SK-N-SH treated with all-trans-retinoic acid at 6 μM for 48 hours (cell line): Measurements from ENCODE around the gene ATP11A.

Experiments used
- ATAC-seq: fragments of 200-7000 bp; cut with Tn5 transposase; 3 replicates; pipeline ENCODE4 v1.9.1; 2020; ENCODE audit warnings: mild to moderate bottlenecking, moderate library complexity
- ARNTL ChIP-seq: fragments of 450-650 bp; formaldehyde crosslinking; IDR thresholded peaks from 2 replicates; pipeline ENCODE4 v1.5.0; 2020; ENCODE audit warnings: low read depth, mild to moderate bottlenecking, moderate library complexity, borderline replicate concordance
- BACH2 ChIP-seq: fragments of 250-450 bp; sonication (Bioruptor Pico); IDR thresholded peaks from 2 replicates; pipeline ENCODE4 v1.9.0; 2021; ENCODE audit warnings: mild to moderate bottlenecking, borderline replicate concordance
- CSDC2 ChIP-seq: fragments of 250-450 bp; sonication (Bioruptor Pico); IDR thresholded peaks from 2 replicates; pipeline ENCODE4 v1.5.0; 2020; ENCODE audit warnings: mild to moderate bottlenecking, moderate library complexity
- ESRRG ChIP-seq: fragments of 250-450 bp; sonication (Bioruptor Pico); IDR thresholded peaks from 2 replicates; pipeline ENCODE4 v1.6.1; 2021; ENCODE audit warnings: mild to moderate bottlenecking
- GLIS3 ChIP-seq: fragments of 250-450 bp; sonication (Bioruptor Pico); IDR thresholded peaks from 2 replicates; pipeline ENCODE4 v1.5.0; 2020; ENCODE audit warnings: mild to moderate bottlenecking, moderate library complexity
- ISL1 ChIP-seq: fragments of 250-450 bp; sonication (Bioruptor Pico); IDR thresholded peaks from 2 replicates; pipeline ENCODE4 v2.1.2; 2022; ENCODE audit warnings: mild to moderate bottlenecking, moderate library complexity
- OSR1 ChIP-seq: fragments of 250-450 bp; sonication (Bioruptor Pico); IDR thresholded peaks from 2 replicates; pipeline ENCODE4 v1.8.0; 2022; ENCODE audit warnings: moderate library complexity, mild to moderate bottlenecking, inconsistent platforms
- POU6F1 ChIP-seq: fragments of 250-450 bp; sonication (Bioruptor Pico); IDR thresholded peaks from 2 replicates; pipeline ENCODE4 v1.8.0; 2021; ENCODE audit warnings: low read depth, mild to moderate bottlenecking, moderate library complexity, borderline replicate concordance
- PPARA ChIP-seq: fragments of 250-450 bp; sonication (Bioruptor Pico); IDR thresholded peaks from 2 replicates; pipeline ENCODE4 v1.5.0; 2020; ENCODE audit warnings: mild to moderate bottlenecking, borderline replicate concordance
- RARB ChIP-seq: fragments of 250-450 bp; sonication (Bioruptor Pico); IDR thresholded peaks from 2 replicates; pipeline ENCODE4 v1.8.0; 2021; ENCODE audit warnings: mild to moderate bottlenecking, moderate library complexity
- SNAI2 ChIP-seq: fragments of 250-450 bp; sonication (Bioruptor Pico); IDR thresholded peaks from 2 replicates; pipeline ENCODE4 v1.5.0; 2020; ENCODE audit warnings: mild to moderate bottlenecking, moderate library complexity
- TCF4 ChIP-seq: fragments of 250-450 bp; sonication (Bioruptor Pico); IDR thresholded peaks from 2 replicates; pipeline ENCODE4 v1.8.0; 2021; ENCODE audit warnings: mild to moderate bottlenecking, moderate library complexity, borderline replicate concordance
- TOX ChIP-seq: fragments of 250-450 bp; sonication (Bioruptor Pico); IDR thresholded peaks from 2 replicates; pipeline ENCODE4 v1.8.0; 2021; ENCODE audit warnings: mild to moderate bottlenecking, moderate library complexity, borderline replicate concordance
- ZC3H10 ChIP-seq: fragments of 250-450 bp; sonication (Bioruptor Pico); IDR thresholded peaks from 2 replicates; pipeline ENCODE4 v1.5.1; 2021; ENCODE audit warnings: mild to moderate bottlenecking, moderate library complexity
- ZFP30 ChIP-seq: fragments of 450-650 bp; formaldehyde crosslinking; IDR thresholded peaks from 2 replicates; pipeline ENCODE4 v1.5.0; 2022; ENCODE audit warnings: mild to moderate bottlenecking, moderate library complexity
- ZNF565 ChIP-seq: fragments of 450-650 bp; formaldehyde crosslinking; conservative IDR thresholded peaks from 2 replicates; pipeline ENCODE4 v1.5.0; 2020; ENCODE audit warnings: low read depth, mild to moderate bottlenecking, moderate library complexity
- ZNF70 ChIP-seq: fragments of 450-650 bp; formaldehyde crosslinking; IDR thresholded peaks from 2 replicates; pipeline ENCODE4 v1.5.0; 2020; ENCODE audit warnings: mild to moderate bottlenecking, moderate library complexity
- ZNF8 ChIP-seq: fragments of 450-650 bp; formaldehyde crosslinking; IDR thresholded peaks from 2 replicates; pipeline ENCODE4 v1.5.0; 2020; ENCODE audit warnings: mild to moderate bottlenecking, moderate library complexity
- TF ChIP-seq, protein P1 (sequence below): fragments of 250-450 bp; sonication (Bioruptor Pico); IDR thresholded peaks from 2 replicates; pipeline ENCODE4 v1.5.1; 2020; ENCODE audit warnings: low read depth, mild to moderate bottlenecking, moderate library complexity
- TF ChIP-seq, protein P2 (sequence below): fragments of 250-450 bp; sonication (Bioruptor Pico); IDR thresholded peaks from 2 replicates; pipeline ENCODE4 v1.8.0; 2020; ENCODE audit warnings: mild to moderate bottlenecking, moderate library complexity, borderline replicate concordance

The ATP11A gene

DNA sequence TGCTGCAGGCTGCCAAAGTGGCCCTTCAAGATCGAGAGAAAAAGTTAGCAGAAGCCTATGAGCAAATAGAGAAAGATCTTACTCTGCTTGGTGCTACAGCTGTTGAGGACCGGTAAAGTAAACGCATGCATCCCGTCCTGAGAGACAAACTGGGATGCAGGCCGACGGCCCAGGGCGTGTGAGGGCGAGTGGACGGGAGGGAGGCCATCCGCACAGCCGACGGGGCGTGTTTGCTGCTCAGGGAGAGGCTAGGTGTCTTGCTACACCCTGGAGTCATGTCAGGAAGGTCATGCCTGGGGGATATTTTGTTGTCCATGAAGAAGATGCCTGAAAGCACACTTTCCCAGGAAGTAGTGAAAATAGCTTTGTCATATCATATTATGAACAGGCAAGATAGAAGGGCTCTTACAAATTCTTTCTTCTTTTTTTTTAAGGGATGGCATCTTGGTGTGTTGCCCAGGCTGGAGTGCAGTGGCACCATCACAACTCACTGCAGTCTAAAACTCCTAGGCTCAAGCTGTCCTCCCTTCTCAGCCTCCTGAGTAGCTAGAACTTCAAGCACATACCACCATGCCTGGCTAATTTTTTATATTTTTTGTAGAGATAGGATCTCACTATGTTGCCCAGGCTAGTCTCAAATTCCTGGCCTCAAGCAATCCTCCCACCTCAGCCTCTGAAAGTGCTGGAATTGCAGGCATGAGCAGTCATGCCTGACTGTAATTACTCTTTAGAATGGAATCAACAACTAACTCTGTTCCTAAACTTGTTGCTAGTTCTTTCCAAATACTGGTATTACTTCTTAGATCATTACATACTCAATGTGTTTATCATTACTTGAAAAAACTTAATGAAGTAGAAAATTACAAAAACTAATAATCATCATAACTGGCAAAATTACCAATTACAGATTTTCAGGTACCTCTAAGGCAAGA lies 161.5 kb downstream of the ATP11A start (continued):
- TF ChIP-seq, protein P1, sequence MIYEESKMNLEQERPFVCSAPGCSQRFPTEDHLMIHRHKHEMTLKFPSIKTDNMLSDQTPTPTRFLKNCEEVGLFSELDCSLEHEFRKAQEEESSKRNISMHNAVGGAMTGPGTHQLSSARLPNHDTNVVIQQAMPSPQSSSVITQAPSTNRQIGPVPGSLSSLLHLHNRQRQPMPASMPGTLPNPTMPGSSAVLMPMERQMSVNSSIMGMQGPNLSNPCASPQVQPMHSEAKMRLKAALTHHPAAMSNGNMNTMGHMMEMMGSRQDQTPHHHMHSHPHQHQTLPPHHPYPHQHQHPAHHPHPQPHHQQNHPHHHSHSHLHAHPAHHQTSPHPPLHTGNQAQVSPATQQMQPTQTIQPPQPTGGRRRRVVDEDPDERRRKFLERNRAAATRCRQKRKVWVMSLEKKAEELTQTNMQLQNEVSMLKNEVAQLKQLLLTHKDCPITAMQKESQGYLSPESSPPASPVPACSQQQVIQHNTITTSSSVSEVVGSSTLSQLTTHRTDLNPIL (CRISPR knock-in tag) = no peak
- TF ChIP-seq ZNF70 (CRISPR knock-in tag) (no peak), ZNF565 (no peak), ZNF8 (CRISPR knock-in tag) (no peak)
- TF ChIP-seq, all 23 proteins: peak for 0

GRCh38 chr13:112852392-112852791 lies 162.6 kb downstream of the ATP11A start:
- ATAC-seq = no peak
- TF ChIP-seq ZNF565 (no peak), CSDC2 (CRISPR knock-in tag) (no peak), ZFP30 (CRISPR knock-in tag) (no peak), OSR1 (no peak), ISL1 (CRISPR knock-in tag) (no peak), ZNF70 (CRISPR knock-in tag) (no peak), TOX (CRISPR knock-in tag) (no peak), BACH2 (CRISPR knock-in tag) (no peak), ZC3H10 (CRISPR knock-in tag) (no peak), GLIS3 (CRISPR knock-in tag) (no peak), ESRRG (no peak), SNAI2 (CRISPR knock-in tag) (no peak), ARNTL (CRISPR knock-in tag) (no peak), TCF4 (CRISPR knock-in tag) (no peak), PPARA (CRISPR knock-in tag) (no peak), POU6F1 (no peak), RARB (CRISPR knock-in tag) (no peak)
- TF ChIP-seq, protein P1 (CRISPR knock-in tag) = no peak
- TF ChIP-seq, protein P2, sequence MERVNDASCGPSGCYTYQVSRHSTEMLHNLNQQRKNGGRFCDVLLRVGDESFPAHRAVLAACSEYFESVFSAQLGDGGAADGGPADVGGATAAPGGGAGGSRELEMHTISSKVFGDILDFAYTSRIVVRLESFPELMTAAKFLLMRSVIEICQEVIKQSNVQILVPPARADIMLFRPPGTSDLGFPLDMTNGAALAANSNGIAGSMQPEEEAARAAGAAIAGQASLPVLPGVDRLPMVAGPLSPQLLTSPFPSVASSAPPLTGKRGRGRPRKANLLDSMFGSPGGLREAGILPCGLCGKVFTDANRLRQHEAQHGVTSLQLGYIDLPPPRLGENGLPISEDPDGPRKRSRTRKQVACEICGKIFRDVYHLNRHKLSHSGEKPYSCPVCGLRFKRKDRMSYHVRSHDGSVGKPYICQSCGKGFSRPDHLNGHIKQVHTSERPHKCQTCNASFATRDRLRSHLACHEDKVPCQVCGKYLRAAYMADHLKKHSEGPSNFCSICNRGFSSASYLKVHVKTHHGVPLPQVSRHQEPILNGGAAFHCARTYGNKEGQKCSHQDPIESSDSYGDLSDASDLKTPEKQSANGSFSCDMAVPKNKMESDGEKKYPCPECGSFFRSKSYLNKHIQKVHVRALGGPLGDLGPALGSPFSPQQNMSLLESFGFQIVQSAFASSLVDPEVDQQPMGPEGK (CRISPR knock-in tag) = no peak
- TF ChIP-seq, all 23 proteins: peak for 0

- no peak for ATAC-seq
- TF ChIP-seq, protein P2 (CRISPR knock-in tag) = no peak
- TF ChIP-seq ZFP30 (CRISPR knock-in tag) (no peak), ZNF565 (no peak), TCF4 (CRISPR knock-in tag) (no peak), ZNF8 (CRISPR knock-in tag) (no peak), PPARA (CRISPR knock-in tag) (no peak)
These were observed 163.0 kb downstream of the ATP11A start for GRCh38 chr13:112852808-112853207.
